KBM-7 (cell line): ENCODE measurements around the gene CASKIN1.
A peak's percentile ranks its signal among the peaks of the same experiment; 100 is the strongest.

Source experiments
- DNase-seq: peaks from one replicate; pipeline ENCODE4 v3.0.0-alpha.2; 2015
- in situ Hi-C: fragments of 300-500 bp; cut with MboI; formaldehyde crosslinking; loops from 2 replicates; pipeline ENCODE4 v1.14.3; 2020; ENCODE audit warnings: low sequenced_read_pairs, low pct_unique_long_range_greater_than_20kb, mixed read lengths

CASKIN1 gene

GRCh38 chr16:2200313-2200712, 3.9 kb upstream of the CASKIN1 start:
- in situ Hi-C loops: no loop called here
- DNase-seq: no peak

DNA sequence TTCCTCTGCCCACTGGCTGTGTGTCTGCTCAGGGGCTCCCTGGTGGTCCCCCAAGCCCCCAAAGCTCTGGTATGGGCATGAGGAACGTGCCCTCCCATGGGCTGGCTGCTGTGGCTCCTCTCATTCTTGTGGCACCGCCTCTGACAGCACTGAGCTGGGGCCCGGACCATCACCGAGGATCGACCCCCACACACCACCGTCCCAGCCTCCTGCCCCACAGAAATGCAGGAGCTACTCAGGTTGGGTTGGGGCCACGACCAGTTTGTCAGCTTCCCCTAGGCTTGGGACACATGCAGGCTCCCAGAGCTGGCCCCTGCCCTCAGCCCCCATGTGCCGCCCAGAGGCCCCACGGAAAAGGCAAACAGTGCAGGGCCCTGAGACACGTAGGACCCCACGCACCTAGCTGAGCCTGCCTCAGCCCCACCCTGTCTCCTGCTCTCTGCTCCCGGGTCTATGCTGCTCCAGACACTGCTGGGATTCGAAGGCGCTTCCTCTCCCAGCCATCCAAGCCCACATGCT, 3.3 kb upstream of the CASKIN1 start:
- in situ Hi-C loops: no loop called here

GRCh38 chr16:2199095-2199494, 2.7 kb upstream of the CASKIN1 start:
- no peak for DNase-seq
- in situ Hi-C loops: no loop called here

More for the DNA sequence above, 3.3 kb upstream of the CASKIN1 start:
- DNase-seq: no peak

DNA sequence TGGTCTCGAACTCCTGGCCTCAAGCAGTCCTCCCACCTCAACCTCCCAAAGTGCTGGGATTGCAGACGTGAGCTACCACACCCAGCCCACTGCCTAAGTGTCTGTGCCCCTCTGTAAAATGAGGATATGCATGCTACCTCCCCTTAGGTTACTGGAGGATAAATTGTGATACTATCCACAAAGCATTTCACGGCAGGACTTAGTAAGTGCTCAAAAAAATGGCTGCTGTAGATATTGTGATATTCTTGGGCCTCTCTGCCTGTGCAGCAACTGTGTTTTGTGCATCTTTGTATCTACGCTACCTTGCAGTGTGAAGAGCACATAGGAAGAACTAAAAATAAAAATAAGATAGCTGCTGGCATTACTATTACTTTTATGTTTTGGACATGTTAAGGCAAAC, 1.9 kb upstream of the CASKIN1 start:
- in situ Hi-C loops: no loop called here
- DNase-seq: no peak

GRCh38 chr16:2197765-2198164, 1.4 kb upstream of the CASKIN1 start:
- in situ Hi-C loops: no loop called here
- DNase-seq: no peak

GRCh38 chr16:2196981-2197511, 641 bp upstream of the CASKIN1 start:
- in situ Hi-C loops: no loop called here
- no peak for DNase-seq

DNA sequence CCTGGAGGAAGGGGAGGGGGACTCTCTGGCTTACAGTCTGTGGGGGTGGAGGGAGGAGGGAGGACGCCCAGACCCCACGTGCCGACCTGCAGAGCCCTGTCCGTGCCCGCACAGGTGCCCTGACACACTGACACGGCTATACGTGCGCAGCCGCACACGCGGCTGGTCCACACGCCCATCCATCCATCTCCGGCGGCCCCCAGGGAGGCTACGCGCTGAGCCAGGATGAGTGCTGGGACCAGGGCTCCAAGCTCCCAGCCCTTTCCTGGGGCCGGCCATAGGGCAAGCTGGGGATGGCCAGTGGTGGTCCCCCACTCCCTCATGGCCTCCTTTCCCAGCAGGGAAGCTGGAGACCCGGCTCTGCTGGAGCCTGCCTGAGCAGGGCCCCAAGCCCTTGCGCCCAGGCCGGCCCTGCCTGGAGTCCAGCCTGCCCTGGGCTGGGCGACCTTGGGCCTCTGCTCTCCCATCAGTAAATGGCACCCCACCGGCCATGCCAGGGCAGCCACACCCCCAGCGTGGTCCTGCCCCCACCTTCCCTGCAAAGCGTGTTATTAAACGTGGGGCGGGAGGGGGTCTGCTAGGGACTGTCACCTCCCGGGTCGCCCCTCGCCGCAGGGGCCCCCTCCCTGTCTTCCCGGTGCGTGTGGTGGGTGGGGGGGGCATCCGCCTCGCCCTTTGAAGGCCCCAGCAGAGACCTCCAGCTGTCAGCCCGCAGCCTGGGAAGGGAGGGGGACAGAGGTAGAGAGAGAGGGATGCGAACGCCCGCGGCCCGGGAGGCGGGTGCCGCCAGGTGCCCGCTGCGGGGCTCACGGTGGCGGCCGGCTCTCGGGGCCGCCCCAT, 863 bp downstream of the CASKIN1 start:
- in situ Hi-C loops: no loop called here
- no peak for DNase-seq

- peak; percentile 69 for DNase-seq
- in situ Hi-C loops: no loop called here
Measured at GRCh38 chr16:2194852-2195321, 1.5 kb downstream of the CASKIN1 start.

DNA sequence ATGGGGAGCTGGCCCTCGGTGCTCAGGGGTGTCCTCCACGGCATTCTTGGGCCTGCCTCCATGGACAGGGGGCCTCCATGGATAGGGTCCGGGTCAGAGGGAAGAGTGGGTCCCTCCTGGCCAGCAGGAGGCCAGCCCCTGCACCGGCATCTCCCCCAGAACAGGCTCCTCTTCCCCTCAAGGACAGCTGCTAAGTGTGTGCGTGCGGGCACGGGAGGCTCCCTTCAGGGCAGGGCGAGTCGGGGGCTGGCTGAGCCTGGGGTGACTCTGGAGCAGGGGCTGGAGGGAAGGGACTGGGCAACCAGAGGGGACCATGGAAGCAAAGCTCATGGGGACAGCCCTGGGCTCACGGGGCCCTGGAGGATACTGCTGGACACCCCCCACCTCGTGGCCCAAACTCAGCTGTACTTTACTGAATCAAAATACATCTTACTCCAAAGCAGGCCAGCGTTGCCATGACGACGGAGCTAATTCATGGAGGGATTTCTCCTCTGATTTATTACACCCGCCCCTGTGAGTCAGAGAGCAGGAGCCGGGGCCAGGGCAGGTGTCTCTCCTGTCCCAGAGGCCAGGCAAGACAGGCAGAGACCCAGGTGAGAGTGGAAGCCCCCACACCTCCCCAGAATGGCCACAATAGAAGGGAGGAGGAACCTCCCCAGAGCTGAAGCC, 2.1 kb downstream of the CASKIN1 start:
- no peak for DNase-seq
- in situ Hi-C loops: no loop called here

- in situ Hi-C loops: no loop called here
- no peak for DNase-seq
Measured at GRCh38 chr16:2191446-2191706, 5.0 kb downstream of the CASKIN1 start.

DNA sequence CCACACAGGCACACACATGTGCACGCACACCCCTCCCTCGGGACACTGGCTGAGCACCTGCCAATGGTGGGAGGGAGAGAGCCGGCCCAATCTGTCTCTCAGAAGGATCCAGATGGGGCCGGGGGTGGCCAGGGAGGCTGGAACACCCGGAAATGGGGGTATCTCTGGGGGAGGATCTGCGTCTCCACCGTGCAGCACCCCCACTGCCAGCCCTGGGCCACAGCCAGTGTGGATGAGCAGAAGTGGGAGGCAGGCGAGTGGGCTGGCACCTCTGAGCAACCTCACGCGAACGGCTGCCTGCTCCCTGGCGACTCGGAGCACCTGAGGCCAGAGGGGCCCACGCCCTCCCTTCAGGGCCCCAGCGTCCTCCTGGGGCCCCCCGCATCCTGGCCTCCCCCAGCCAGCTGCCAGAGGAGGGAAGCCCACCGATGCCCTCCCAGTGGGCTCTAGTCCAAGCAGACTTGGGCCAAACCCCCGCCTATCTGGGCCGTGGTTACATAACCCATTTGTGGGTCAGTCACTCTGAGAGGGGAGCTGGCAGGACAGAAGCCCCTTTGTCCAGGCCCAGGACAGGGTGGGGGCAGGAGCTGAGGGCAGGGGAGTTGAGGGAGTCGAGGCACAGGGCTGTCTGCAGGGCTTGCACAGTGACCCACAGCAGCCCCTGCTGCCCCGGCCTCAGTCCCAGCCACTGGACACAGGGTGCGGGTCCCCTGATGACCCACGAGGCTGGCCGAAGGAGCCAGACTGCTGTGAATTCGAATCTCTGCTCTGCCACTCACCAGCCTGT, 5.6 kb downstream of the CASKIN1 start:
- DNase-seq: no peak
- in situ Hi-C loops: no loop called here

DNA sequence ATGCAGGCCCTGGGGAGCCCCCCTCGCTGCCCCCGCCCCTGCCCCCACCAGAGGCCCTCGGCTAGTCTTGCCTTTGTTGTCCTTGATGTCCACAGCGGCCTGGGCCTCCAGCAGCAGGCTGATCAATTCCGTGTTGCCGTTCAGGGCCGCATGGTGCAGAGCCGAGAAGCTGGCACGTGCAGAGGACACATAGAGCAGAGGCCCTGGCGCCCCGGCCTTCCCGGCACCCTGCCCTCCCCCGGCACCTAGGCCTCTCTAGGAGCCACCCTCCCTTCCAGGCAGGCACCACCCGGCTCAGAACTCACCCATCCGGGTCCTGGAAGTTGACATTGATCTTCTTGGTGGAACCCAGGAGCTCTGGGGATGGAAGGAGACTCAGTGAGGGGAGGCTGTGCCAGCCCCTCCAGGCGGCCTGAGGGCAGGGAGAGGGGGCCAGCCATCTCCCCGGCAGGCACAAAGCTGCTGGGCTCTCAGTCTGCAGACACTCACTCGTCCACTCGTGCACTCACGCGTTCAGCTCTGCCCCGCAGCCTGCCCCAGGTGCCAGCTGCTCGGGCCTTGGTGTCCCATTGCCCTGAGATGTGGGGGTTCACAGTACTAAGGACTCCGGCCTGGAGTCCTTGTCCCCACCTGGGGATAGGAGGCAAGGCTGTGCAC, 6.3 kb downstream of the CASKIN1 start:
- DNase-seq: no peak
- in situ Hi-C loops: no loop called here

GRCh38 chr16:2189252-2189893, 7.0 kb downstream of the CASKIN1 start:
- in situ Hi-C loops: no loop called here
- DNase-seq: no peak

- in situ Hi-C loops: no loop called here
- DNase-seq: no peak
Measured at GRCh38 chr16:2188395-2188794, 8.0 kb downstream of the CASKIN1 start.

DNA sequence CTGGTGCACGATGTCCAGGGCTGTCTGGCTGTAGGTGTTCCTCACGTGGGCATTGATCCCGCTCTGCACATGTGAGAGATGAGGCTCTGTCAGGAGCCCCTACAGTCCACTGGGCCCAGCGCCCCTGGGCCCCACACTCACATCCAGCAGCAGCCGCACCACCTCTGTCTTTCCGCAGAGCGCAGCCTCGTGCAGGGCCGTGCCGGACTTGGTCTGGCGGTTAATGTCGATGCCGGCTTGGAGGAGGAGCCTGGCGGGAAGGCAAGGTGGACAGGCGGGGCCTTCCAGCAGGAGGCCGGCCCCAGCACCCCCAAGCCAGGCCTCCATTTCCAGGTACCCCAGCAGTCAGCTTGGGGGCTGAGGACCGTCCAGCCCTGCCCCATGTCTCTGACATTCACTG, 9.2 kb downstream of the CASKIN1 start:
- no peak for DNase-seq
- in situ Hi-C loops: no loop called here

DNA sequence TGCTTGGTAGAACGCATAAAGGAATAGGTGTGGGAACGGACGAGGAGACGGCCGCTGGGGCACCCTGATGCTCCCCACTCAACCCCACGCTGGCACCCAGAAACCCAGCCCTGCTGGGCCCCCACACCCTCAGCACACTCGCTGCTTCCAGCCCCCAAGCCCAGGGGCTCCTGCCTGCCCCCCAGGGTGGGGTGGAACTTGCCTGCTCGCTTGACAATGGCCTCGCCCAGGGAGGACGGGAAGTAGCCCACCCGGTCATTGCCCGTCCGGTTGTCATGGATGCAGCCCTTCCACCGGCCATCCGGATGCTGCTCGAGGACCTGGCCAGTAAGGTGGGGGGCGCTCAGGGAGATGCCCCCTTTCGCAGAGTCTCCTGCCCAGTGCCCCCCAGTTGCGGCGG, 9.9 kb downstream of the CASKIN1 start:
- in situ Hi-C loops: no loop called here
- DNase-seq: no peak

DNA sequence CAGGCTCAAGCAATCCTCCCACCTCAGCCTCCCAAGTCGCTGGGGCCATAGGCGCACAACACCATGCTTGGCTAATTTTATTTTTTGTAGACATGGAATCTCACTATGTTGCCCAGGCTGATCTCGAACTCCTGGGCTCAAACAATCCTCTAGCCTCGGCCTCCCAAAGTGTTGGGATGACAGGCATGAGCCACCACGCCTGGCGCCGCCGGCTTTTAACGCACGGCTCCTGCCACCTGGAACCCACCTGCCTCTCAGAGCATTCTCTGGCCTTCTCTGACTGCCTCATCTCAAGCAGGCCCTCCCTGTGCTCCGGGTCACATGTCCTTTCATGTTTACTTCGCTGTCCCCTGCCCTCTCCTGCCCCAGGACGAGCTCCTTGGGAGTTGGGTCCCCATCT, 10.3 kb downstream of the CASKIN1 start:
- no peak for DNase-seq
- in situ Hi-C loops: no loop called here

DNA sequence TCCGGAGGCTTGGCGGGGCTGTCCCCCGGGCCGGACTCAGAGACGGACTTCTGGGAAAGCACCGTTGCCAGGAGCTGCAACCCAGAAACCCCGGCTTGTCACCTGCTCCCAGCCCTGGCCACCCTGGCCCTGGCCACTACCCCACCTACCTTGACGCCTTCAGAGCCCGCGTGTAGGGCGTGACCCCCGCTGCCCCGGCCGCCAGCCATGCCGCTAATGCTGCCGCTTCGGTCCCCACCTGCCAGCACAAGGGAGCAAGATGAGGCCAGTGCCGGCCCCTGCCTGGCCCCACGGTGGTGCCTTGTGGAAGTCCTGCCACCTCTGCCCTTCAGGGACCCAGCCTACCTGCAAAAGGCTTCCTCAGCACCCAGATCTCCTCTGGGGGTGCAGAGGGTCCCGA, 11.4 kb downstream of the CASKIN1 start:
- no peak for DNase-seq
- in situ Hi-C loops: no loop called here

GRCh38 chr16:2184346-2184745, 12.1 kb downstream of the CASKIN1 start:
- DNase-seq: no peak

More at GRCh38 chr16:2184346-2184745, 12.1 kb downstream of the CASKIN1 start:
- in situ Hi-C loops: no loop called here
